Measurements from ENCODE around the gene EIPR1. TPM values are rescaled to one million over a fixed set of nuclear protein-coding genes. Genes with fewer than 3 reads are reported as not detected.

EIPR1 gene
- total and polyA plus RNA-seq, 2 of the 13 experiments (the other 11 are each of a cell fraction or from before 2014, with no cell fraction given), result 70.0 to 96.3 TPM

DNA sequence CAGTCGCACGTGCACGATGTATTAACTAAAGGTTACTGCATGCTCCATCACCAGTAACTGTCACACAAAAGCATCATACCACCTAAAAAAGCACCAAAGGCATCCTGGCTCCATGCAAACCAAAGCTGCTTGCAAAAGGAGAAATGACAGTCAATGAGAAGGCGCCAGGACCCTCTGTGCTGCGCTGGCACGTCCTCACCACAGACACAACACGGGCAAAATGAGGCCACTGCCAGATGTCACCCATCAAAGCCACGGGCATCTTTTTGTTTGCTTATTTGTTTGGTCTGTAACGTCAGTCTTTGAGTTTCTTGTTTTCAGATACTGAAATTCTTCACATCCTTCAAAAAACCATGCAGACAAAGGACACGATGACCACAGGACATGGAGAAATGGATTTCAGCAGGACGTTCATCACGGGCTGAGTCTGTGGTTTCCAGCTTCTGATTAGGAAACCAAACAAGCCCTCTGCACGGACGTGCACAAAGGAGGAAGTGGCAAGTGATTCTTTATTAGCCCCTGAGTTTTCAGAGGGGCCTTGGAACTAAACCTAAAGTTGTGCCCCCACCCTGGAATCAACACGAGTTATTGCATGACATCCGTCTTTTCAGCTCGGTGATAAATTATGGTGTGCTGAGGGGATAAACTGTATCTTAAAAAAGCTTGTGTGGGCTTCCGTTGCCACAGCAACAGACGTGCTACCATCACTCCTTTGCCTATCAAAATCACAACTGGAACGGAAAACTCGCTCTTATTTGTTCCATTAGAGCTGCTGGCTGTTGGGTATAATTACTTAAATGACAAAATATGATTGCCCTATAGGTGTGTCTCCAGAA is 181.8 kb downstream of the EIPR1 start:
- FAIRE-seq, result no peak
- peaks cover 3% of the 10 kb centered on the region; the same call in 1 of the 2 replicates for H4K20me1 ChIP-seq (ENCODE audit: insufficient read depth, low read length)
- BruUV-seq (replicated peaks), result no TSS peak
- no peak overlapping the region for H3K4me2 ChIP-seq (ENCODE audit: low read depth, low read length)
- no peak overlapping the region for H3K4me3 ChIP-seq (replicated peaks in 1 of 3; ENCODE audit: insufficient read depth in 1 of 3, low read depth in 2 of 3, low read length in 3 of 3)
- ChIA-PET CTCF (ENCODE audit: low intra/inter-chr PET ratio, low total read pairs) (no interaction called here), POLR2A (no interaction called here)
- no peaks in the 10 kb centered on the region for H3K27me3 ChIP-seq (ENCODE audit: control insufficient read depth in 1 of 2, insufficient read depth in 2 of 2, low read length in 2 of 2)
- in situ Hi-C loops (cut with HindIII; ENCODE audit: extremely low pct_ligation_motif_present, low pct_unique_long_range_greater_than_20kb), result no loop called here
- no peaks in the 10 kb centered on the region for H3K4me1 ChIP-seq (ENCODE audit: insufficient read depth, low read length)
- H3K9ac ChIP-seq (ENCODE audit: insufficient read depth, low read depth, low read length), result no peak overlapping the region
- H3K27ac ChIP-seq (ENCODE audit: extremely low read length, insufficient read depth, low read length), result no peak overlapping the region
- H2AFZ ChIP-seq (ENCODE audit: low read length), result no peak overlapping the region
- WGBS (ENCODE audit: low lambda C conversion rate), result 96% methylated on average over 21 of the region's 21 CpGs
- TF ChIP-seq AGO1 (IDR thresholded peaks at IDR 0.05; ENCODE audit: low read depth, low read length, poor library complexity, severe bottlenecking) (no peak), ZZZ3 (CRISPR knock-in tag; IDR thresholded peaks at IDR 0.05; ENCODE audit: borderline replicate concordance) (no peak), ZNF260 (CRISPR knock-in tag; IDR thresholded peaks at IDR 0.05; ENCODE audit: borderline replicate concordance, low read depth) (no peak), GATAD2A (CRISPR knock-in tag; IDR thresholded peaks at IDR 0.05) (no peak), KAT2B (IDR thresholded peaks at IDR 0.05; ENCODE audit: borderline replicate concordance, low read depth, low read length) (no peak)
- TF ChIP-seq, protein P1, sequence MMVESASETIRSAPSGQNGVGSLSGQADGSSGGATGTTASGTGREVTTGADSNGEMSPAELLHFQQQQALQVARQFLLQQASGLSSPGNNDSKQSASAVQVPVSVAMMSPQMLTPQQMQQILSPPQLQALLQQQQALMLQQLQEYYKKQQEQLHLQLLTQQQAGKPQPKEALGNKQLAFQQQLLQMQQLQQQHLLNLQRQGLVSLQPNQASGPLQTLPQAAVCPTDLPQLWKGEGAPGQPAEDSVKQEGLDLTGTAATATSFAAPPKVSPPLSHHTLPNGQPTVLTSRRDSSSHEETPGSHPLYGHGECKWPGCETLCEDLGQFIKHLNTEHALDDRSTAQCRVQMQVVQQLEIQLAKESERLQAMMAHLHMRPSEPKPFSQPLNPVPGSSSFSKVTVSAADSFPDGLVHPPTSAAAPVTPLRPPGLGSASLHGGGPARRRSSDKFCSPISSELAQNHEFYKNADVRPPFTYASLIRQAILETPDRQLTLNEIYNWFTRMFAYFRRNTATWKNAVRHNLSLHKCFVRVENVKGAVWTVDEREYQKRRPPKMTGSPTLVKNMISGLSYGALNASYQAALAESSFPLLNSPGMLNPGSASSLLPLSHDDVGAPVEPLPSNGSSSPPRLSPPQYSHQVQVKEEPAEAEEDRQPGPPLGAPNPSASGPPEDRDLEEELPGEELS (CRISPR knock-in tag; IDR thresholded peaks at IDR 0.05), result no peak
- TF ChIP-seq, protein P2, sequence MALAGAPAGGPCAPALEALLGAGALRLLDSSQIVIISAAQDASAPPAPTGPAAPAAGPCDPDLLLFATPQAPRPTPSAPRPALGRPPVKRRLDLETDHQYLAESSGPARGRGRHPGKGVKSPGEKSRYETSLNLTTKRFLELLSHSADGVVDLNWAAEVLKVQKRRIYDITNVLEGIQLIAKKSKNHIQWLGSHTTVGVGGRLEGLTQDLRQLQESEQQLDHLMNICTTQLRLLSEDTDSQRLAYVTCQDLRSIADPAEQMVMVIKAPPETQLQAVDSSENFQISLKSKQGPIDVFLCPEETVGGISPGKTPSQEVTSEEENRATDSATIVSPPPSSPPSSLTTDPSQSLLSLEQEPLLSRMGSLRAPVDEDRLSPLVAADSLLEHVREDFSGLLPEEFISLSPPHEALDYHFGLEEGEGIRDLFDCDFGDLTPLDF (CRISPR knock-in tag; IDR thresholded peaks at IDR 0.05), result no peak
- TF ChIP-seq, protein P3, sequence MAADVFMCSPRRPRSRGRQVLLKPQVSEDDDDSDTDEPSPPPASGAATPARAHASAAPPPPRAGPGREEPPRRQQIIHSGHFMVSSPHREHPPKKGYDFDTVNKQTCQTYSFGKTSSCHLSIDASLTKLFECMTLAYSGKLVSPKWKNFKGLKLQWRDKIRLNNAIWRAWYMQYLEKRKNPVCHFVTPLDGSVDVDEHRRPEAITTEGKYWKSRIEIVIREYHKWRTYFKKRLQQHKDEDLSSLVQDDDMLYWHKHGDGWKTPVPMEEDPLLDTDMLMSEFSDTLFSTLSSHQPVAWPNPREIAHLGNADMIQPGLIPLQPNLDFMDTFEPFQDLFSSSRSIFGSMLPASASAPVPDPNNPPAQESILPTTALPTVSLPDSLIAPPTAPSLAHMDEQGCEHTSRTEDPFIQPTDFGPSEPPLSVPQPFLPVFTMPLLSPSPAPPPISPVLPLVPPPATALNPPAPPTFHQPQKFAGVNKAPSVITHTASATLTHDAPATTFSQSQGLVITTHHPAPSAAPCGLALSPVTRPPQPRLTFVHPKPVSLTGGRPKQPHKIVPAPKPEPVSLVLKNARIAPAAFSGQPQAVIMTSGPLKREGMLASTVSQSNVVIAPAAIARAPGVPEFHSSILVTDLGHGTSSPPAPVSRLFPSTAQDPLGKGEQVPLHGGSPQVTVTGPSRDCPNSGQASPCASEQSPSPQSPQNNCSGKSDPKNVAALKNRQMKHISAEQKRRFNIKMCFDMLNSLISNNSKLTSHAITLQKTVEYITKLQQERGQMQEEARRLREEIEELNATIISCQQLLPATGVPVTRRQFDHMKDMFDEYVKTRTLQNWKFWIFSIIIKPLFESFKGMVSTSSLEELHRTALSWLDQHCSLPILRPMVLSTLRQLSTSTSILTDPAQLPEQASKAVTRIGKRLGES (CRISPR knock-in tag; IDR thresholded peaks at IDR 0.05; ENCODE audit: borderline replicate concordance), result no peak
- peaks cover 12 to 60% of the 10 kb centered on the region in 2 experiments for H3K36me3 ChIP-seq (replicated peaks in 1 of 2; ENCODE audit: control insufficient read depth in 1 of 2, insufficient read depth in 2 of 2, low read length in 2 of 2)
- intact Hi-C loops (cut with micrococcal nuclease; ENCODE audit: unreplicated experiment), result no loop called here
- H3K79me2 ChIP-seq (ENCODE audit: insufficient read depth, low read length), result no peaks in the 10 kb centered on the region
- no peak for DNase-seq (ENCODE audit: low spot score)
- H3K9me3 ChIP-seq (ENCODE audit: low read length), result no peaks in the 10 kb centered on the region
- no peak for ATAC-seq

All from HepG2 (cell line).